Measurements from ENCODE around the gene CD79A.
"Not testable (repeated sequence)": the region's sequence is repeated elsewhere in the genome, so short reads cannot be mapped to it uniquely, and the experiment has no call there.

Gene CD79A

GRCh38 chr19:41871573-41872383 is 5.3 kb upstream of the CD79A start:
- H3K36me3 ChIP-seq (ENCODE audit: insufficient read depth, low read length) = peaks cover 23% of the 10 kb centered on the region
- no peak overlapping the region for H3K9ac ChIP-seq (ENCODE audit: low read depth, low read length)
- no peaks in the 10 kb centered on the region for H3K9me3 ChIP-seq (ENCODE audit: control insufficient read depth, insufficient read depth, low read length)
- no peaks in the 10 kb centered on the region for H3K4me1 ChIP-seq (ENCODE audit: insufficient read depth, low read length)

GRCh38 chr19:41872384-41872774 is 4.7 kb upstream of the CD79A start:
- peaks cover 23% of the 10 kb centered on the region for H3K36me3 ChIP-seq (ENCODE audit: insufficient read depth, low read length)

GRCh38 chr19:41872775-41873647 is 4.1 kb upstream of the CD79A start:
- H3K36me3 ChIP-seq (ENCODE audit: insufficient read depth, low read length) = peaks cover 20% of the 10 kb centered on the region
- H3K9ac ChIP-seq (ENCODE audit: low read depth, low read length) = no peak overlapping the region
- H3K9me3 ChIP-seq (ENCODE audit: control insufficient read depth, insufficient read depth, low read length) = no peaks in the 10 kb centered on the region
- H3K4me1 ChIP-seq (ENCODE audit: insufficient read depth, low read length) = peaks cover 8% of the 10 kb centered on the region; the same call in 1 of the 2 replicates

More at GRCh38 chr19:41872384-41872774, 4.7 kb upstream of the CD79A start:
- H3K9ac ChIP-seq (ENCODE audit: low read depth, low read length) = no peak overlapping the region
- H3K9me3 ChIP-seq (ENCODE audit: control insufficient read depth, insufficient read depth, low read length) = no peaks in the 10 kb centered on the region
- peaks cover 3% of the 10 kb centered on the region; the same call in 1 of the 2 replicates for H3K4me1 ChIP-seq (ENCODE audit: insufficient read depth, low read length)

GRCh38 chr19:41875973-41876372 is 1.1 kb upstream of the CD79A start:
- not testable (repeated sequence) for H3K9me3 ChIP-seq (ENCODE audit: control insufficient read depth, insufficient read depth, low read length); H3K4me1 ChIP-seq (ENCODE audit: insufficient read depth, low read length); H3K9ac ChIP-seq (ENCODE audit: low read depth, low read length); H3K36me3 ChIP-seq (ENCODE audit: insufficient read depth, low read length)

- Histone ChIP-seq H3K9me3 (ENCODE audit: control insufficient read depth, insufficient read depth, low read length) (no peaks in the 10 kb centered on the region), H3K9ac (ENCODE audit: low read depth, low read length) (no peak overlapping the region), H3K36me3 (ENCODE audit: insufficient read depth, low read length) (no peaks in the 10 kb centered on the region), H3K4me1 (ENCODE audit: insufficient read depth, low read length) (peaks cover 8% of the 10 kb centered on the region; the same call in 1 of the 2 replicates)
Observed at GRCh38 chr19:41877916-41878905, 1.1 kb downstream of the CD79A start.

- H3K4me1 ChIP-seq (ENCODE audit: insufficient read depth, low read length) = peaks cover 8% of the 10 kb centered on the region; the same call in 1 of the 2 replicates
- no peaks in the 10 kb centered on the region for H3K36me3 ChIP-seq (ENCODE audit: insufficient read depth, low read length)
- H3K9ac ChIP-seq (ENCODE audit: low read depth, low read length) = no peak overlapping the region
- H3K9me3 ChIP-seq (ENCODE audit: control insufficient read depth, insufficient read depth, low read length) = no peaks in the 10 kb centered on the region
Observed at GRCh38 chr19:41879080-41879479, 2.0 kb downstream of the CD79A start.

GRCh38 chr19:41879670-41880328 is 2.7 kb downstream of the CD79A start:
- Histone ChIP-seq H3K4me1 (ENCODE audit: insufficient read depth, low read length) (peaks cover 8% of the 10 kb centered on the region; the same call in 1 of the 2 replicates), H3K36me3 (ENCODE audit: insufficient read depth, low read length) (no peaks in the 10 kb centered on the region)

GRCh38 chr19:41880329-41880708 is 3.2 kb downstream of the CD79A start:
- Histone ChIP-seq H3K9me3 (ENCODE audit: control insufficient read depth, insufficient read depth, low read length) (no peaks in the 10 kb centered on the region), H3K4me1 (ENCODE audit: insufficient read depth, low read length) (peaks cover 8% of the 10 kb centered on the region; the same call in 1 of the 2 replicates), H3K36me3 (ENCODE audit: insufficient read depth, low read length) (no peaks in the 10 kb centered on the region), H3K9ac (ENCODE audit: low read depth, low read length) (no peak overlapping the region)

More at GRCh38 chr19:41879670-41880328, 2.7 kb downstream of the CD79A start:
- Histone ChIP-seq H3K9me3 (ENCODE audit: control insufficient read depth, insufficient read depth, low read length) (no peaks in the 10 kb centered on the region), H3K9ac (ENCODE audit: low read depth, low read length) (no peak overlapping the region)

- Histone ChIP-seq H3K36me3 (ENCODE audit: insufficient read depth, low read length) (no peaks in the 10 kb centered on the region), H3K9me3 (ENCODE audit: control insufficient read depth, insufficient read depth, low read length) (no peaks in the 10 kb centered on the region), H3K4me1 (ENCODE audit: insufficient read depth, low read length) (peaks cover 10% of the 10 kb centered on the region), H3K9ac (ENCODE audit: low read depth, low read length) (peak within 1 kb of the TSS; percentile 97)
Observed at GRCh38 chr19:41882568-41883462, 5.7 kb downstream of the CD79A start, which contains the start of gene ARHGEF1. ARHGEF1 (plus strand) TSS chr19:41883184; CDS start chr19:41888083, 4,899 bp downstream.

GRCh38 chr19:41883463-41883820 is 6.4 kb downstream of the CD79A start:
- Histone ChIP-seq H3K9ac (ENCODE audit: low read depth, low read length) (peak overlapping the region; percentile 97), H3K9me3 (ENCODE audit: control insufficient read depth, insufficient read depth, low read length) (no peaks in the 10 kb centered on the region), H3K4me1 (ENCODE audit: insufficient read depth, low read length) (peaks cover 9% of the 10 kb centered on the region)

GRCh38 chr19:41883821-41884733 is 7.0 kb downstream of the CD79A start:
- Histone ChIP-seq H3K9me3 (ENCODE audit: control insufficient read depth, insufficient read depth, low read length) (no peaks in the 10 kb centered on the region), H3K4me1 (ENCODE audit: insufficient read depth, low read length) (peaks cover 9% of the 10 kb centered on the region), H3K36me3 (ENCODE audit: insufficient read depth, low read length) (no peaks in the 10 kb centered on the region), H3K9ac (ENCODE audit: low read depth, low read length) (peak overlapping the region; percentile 97)

More at GRCh38 chr19:41883463-41883820, 6.4 kb downstream of the CD79A start:
- H3K36me3 ChIP-seq (ENCODE audit: insufficient read depth, low read length) = no peaks in the 10 kb centered on the region

All from ES-I3 (cell line).